NCI-H1417 treated with DMSO at 0.1 percent for 48 hours (cell line): ENCODE data around the gene PRSS3.
"Not testable (repeated sequence)": the region's sequence is repeated elsewhere in the genome, so short reads cannot be mapped to it uniquely, and the experiment has no call there.

Experiments
- DNase-seq: peaks from one replicate; lab custom pipeline; 2025; lab: John Stamatoyannopoulos, UW

The PRSS3 gene

DNA sequence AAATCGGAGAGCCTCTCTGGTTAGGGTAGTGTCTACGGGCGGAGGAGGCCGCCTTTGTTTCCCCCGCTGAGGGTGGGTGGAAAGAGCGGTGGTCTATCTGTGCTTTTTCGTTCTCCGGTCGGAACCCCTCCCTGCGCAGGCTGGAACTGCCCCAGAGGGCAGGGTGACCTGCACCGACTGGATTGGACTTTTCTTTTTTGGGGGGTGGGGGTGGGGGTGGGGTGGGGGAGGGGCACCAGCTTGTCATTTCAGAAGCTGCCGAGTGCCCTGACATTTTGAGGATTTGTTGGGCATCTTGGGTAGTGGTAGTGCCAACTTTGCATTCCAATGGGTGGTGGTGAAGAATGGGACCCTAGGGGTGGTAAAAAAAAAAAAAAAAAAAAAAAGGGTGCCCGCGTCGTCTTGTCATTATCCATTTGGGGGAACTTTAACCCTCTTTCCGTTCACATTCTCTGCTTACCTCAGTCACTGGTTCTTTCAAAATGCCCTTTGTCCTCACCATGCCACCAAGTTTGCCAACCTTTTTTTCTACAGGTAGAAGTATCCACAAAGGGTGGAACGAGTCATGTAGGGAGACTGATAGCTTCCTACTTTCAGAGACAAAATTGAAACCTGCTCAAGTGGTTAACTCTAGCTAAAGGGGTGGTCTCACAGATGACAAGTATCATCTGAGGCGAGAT is 22.9 kb downstream of the PRSS3 start:
- no peak for DNase-seq

DNA sequence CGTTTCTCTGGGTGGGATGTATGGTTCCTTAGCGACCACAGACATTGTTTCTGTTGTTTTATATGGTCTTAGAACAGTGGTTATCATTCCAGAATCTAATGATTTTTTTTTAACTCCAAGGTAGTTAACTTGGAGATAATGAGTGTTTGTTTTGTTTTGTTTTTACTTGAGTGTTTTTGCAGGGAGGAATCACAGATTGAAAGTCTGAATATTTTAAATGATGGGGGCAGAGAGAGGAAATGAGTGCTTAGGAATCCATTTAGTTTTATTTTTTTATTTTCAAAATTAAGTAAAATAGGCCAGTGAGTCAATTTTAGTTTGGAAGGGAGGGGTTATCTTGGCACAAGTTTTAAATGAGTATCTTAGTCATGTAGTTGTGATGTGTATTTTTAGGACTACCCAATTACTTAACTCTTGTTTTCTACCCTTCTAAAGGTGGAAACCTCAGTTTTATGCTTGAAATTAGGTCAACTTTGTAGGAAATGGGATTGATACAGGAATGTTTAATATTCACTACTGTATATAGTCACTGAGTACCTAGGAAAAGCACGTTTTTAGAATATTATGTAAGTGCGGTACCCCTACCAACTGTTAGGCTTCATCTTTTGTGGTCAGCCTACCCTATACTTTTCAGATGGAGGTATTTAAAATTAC is 23.6 kb downstream of the PRSS3 start:
- DNase-seq = no peak

DNA sequence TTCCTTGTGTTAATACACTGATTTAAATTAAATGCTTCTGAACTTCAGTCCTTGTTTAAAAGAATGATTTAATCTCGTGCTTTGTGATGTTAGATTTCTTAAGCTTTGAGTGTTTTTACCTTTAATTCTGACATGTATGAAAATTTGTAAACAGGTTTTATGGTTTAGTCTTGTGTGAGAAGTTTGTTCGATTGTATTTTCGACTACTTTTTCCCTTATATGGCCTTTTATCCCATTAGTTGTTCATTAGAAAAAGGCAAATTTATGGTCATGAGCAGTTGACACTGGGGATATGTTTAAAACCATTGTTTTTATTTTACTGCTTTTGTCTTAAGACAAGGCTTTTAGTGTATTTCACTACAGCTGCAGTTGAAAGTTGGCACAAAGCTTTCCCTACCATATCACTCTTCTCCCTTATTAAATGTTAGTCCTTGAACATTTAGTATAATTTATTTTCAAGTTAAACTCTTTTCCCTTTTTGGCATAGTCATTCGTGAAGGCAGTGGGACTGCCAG is 24.9 kb downstream of the PRSS3 start:
- no peak for DNase-seq

DNA sequence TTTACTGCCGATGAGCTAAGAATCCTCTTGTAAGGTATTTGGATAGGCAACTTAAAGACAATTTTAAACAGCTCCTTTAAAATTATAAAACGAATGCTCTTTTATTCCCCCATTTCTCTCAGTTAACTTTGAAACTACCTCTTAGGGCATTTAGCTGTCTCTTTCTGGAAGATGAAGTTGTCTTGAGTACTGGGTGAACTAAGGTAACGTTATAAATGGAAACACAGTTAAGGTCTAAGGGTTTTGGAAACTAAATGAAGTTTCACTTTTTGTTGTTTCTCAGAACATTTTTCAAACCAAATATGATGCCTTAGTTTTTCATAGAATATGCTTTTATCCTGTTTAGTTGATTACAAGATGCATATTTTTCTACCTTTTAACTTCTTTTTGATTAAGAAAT is 28.4 kb downstream of the PRSS3 start:
- DNase-seq = no peak

DNA sequence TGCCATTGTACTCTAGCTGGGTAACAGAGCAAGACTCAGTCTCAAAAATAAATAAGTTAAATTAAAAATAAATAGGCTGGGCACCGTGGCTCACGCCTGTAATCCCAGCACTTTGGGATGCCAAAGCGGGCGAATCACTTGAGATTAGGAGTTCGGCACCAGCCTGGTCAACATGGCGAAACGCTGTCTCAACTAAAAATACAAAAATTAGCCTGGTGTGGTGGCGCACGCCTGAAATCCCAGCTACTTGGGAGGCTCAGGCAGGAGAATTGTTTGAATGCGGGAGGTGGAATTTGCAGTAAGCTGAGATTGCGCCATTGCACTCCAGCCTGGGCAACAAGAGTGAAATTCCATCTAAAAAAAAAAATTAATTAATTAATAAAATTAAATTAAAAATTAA is 31.9 kb downstream of the PRSS3 start:
- DNase-seq = not testable (repeated sequence)

DNA sequence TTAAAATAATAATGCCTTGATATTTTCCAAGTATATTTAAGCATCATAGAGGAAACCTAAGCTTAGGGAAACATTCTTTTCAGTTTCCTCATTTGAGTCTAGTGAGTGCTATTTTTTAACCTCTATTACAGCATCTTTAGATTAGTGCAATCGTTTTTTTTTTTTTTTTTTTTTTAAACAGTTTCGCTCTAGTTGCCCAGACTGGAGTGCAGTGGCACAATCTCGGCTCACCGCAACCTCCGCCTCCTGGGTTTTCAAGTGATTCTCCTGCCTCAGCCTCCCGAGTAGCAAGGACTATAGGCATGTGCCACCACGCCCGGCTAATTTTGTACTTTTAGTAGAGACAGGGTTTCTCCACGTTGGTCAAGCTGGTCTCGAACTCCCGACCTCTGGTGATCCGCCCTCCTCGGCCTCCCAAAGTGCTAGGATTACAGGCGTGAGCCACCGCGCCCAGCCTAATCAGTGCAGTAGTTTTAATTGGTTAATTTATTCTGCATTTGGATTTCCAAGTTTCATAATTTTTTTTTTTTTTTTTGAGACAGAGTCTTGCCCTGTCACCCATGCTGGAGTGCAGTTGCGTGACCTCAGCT is 34.4 kb downstream of the PRSS3 start:
- not testable (repeated sequence) for DNase-seq

DNA sequence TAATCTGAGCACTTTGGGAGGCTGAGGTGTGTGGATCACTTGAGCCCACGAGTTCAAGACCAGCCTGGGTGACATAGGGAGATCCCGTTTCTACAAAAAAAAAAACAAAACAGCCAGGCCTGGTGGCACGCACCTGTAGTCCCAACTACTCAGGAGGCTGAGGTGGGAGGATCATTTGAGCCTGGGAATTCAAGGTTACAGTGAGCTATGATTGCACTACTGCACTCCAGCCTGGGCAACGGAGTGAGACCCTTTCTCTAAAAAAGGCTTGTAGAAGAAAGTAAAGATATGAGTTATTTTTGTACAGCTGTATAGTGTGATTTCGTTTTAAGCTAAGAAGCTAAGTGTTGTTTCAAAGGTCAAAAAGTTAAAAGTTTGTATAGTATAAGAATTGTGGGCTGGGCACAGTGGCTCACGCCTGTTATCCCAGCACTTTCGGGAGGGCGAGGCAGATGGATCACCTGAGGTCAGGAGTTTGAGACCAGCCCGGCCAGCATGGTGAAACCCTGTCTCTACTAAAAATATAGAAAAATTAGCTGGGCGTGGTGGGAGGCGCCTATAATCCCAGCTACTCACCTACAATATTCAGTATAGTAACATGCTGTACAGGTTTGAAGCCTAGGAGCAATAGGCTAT is 40.4 kb downstream of the PRSS3 start:
- DNase-seq = no peak

DNA sequence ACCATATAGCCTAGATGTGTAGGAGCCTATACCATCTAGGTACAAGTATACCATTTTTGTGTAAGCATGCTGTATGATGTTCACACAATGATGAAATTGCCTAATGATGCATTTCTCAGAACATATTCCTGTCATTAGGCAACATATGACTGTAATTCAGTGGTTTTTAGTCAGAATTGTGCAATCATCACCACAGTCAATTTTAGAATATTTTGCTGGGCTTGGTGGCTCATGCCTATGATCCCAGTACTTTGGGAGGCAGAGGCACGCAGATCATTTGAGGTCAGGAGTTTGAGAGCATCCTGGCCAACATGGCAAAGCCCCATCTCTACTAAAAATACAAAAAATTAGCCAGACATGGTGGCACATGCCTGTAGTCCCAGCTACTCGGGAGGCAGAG is 40.9 kb downstream of the PRSS3 start:
- DNase-seq = not testable (repeated sequence)

DNA sequence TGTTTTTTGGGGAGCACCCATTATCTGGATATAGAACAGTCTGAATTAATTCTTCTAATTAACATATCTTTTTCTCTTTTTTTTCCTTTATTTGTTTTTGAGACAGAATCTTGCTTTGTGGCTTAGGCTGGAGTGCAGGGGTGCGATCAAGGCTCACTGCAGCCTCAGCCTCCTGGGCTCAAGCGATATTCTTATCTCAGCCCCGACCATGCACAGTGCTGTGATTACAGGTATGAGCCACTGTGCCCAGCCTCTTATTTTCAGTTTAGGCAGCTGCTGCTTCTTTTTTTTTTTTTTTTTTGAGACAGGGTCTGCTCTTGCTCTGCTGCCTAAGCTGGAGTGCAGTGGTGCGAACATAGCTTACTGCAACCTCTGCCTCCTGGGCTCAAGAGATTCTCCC is 41.8 kb downstream of the PRSS3 start:
- DNase-seq = no peak

DNA sequence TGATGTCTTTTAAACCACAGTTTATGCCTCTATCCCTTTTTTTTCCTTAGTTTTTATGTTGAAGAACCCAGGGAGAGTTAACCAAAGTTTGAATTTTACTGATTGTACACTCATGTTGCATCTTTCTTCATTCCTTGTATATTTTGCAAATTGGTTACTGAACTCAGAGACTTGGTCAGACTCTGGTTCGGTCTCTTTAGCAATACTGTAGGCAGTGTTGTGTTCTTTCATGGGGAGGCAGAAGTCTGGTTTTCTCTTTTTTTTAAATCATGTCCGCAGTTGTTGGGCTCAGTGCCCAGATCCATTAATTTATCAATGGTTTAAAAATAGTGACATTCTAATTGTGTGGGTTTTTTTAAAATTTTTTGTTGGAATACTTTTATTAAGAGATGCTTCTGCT is 45.0 kb downstream of the PRSS3 start:
- DNase-seq = no peak

DNA sequence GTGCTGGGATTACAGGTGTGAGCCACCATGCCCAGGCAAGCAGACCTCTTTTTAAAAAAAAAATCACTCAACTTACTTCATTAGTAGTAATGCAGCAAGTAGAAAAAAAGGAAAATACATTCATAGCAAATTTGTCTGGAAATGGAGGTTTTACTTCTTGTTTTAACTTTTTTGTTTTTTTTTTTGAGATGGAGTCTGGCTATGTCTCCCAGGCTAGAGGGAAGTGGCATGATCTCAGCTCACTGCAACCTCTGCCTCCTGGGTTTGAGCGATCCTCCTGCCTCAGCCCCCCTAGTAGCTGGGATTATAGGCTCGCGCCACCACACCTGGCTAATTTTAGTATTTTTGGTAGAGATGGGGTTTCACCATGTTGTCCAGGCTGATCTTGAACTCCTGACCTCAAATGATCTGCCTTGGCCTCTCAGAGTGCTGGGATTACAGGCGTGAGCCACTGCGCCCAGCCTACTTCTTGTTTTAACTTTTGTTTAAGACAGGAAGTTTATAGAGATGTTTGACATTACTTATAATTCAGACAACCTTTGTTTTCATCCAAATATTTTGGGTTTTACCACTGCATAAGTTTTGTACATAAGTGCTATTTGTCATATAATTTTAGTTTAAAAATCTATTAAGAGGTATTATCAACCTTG is 48.1 kb downstream of the PRSS3 start:
- no peak for DNase-seq

DNA sequence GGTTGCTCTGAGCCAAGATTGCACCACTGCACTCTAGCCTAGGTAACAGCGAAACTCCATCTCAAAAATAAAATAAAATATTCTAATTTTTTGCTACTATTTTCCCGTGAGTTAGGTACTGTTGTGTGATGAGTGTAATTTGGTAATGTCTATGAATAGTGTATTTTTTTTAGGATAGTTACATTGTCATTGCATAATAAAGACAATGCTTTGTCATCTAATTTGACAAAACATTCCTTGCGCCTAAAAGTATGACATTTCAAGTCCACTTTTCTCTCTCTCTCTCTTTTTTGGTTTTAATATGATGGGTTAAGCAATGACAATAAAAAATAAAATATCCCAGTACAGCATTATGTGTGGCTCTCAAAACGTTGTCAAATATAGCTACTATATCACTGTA is 50.9 kb downstream of the PRSS3 start:
- no peak for DNase-seq

DNA sequence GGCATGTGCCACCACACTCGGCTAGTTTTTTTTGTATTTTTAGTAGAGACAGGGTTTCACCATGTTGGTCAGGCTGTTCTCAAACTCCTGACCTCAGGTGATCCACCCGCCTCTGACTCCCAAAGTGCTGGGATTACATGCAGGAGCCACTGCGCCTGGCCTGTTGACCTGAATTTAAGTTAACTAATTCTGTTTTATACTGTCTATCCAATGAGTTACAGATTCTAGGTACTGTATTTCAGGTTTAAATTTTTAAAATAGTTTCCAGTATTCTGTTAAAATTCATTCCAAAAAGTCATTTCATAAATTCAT is 52.5 kb downstream of the PRSS3 start:
- DNase-seq = not testable (repeated sequence)
